HG02981 (cell line): ENCODE results near the gene THRB.
"Not testable (repeated sequence)": the region's sequence is repeated elsewhere in the genome, so short reads cannot be mapped to it uniquely, and the experiment has no call there.

Source experiments
- ATAC-seq: cut with Tn5 transposase; IDR thresholded peaks from one replicate; pipeline ENCODE4 v1.9.1; 2021; ENCODE audit warnings: mild to moderate bottlenecking, moderate library complexity; ENCODE audit not compliant: unreplicated experiment

The THRB gene

DNA sequence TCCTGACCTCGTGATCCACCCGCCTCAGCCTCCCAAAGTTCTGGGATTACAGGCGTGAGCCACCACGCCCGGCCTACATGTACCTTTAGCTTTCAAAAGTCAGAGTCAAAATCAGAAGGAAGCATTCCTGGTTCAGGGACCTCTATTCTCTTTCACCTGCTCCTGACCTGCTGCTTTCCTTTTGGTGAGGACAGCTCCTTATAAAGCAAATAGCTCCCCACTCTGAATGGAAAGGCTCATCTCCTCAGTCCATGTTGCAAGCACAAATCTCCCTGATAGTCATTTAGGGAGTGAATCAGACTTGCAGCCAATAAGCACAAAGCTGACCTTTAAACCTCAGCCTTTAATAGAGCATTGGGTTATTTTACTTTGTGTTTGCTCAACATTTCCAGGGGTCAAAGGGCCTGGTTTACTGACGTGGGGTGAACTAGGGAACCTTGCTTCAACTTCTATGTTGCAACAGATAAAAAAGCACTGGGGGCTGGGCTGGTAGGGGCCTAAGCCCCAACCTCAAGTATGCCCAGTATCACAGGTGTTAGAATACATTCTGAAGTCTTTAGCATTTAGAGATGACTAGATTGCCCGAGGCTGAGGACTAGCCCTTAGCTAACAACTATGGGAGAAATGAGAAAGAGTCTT is 43.1 kb downstream of the THRB start:
- ATAC-seq, result no peak

DNA sequence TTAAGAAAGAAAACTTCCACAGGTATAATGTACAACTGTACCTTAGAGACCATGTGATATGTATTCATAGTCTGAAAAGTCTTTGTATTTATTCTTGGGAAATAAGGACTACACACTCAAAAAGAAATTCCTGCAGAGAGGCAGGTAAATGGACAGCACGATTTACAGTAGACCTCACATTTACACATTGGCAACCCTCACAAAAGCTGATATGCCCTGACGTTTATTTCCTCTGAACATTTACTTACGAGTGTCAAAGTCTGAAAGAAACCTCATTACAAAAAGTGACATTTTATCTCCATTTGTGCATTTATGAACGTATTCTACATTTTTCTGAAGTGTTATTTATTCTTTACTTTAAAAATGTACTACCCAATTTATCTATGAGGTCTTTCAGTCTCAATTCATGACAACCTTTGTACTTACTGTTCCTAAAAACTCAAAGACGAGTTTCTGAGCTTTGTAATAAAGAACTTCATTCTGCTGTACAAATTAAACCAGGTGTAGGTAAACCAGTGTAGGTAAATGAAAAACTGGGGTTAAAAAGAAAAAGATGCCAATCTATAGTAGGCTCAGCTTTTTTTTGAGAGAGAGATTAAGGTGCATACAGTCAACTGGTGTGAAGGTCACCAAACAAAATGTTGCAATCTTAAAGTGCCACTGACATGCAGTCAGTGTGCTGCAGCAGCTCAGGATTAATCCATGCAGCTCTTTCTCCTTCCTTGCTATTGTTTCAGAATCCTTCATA is 44.3 kb downstream of the THRB start:
- no peak for ATAC-seq

DNA sequence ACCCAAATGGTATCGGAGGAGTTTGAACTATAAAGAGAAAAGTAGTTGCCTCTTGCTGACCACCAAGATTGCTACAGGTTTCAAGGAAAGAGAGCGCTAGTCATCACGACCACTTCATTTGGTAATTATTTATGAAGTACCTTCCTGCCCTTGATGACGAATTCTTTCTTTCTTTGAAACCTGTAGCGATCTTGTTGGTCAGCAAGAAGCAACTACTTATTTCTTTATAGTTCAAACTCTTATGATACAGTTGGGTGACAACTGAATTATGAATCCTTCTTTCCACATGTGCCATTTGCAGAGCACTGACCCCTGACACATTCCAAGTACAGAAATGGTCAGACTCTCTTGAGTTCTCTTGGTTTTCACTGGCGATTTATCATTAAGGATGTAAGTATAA is 46.8 kb downstream of the THRB start:
- ATAC-seq, result no peak

DNA sequence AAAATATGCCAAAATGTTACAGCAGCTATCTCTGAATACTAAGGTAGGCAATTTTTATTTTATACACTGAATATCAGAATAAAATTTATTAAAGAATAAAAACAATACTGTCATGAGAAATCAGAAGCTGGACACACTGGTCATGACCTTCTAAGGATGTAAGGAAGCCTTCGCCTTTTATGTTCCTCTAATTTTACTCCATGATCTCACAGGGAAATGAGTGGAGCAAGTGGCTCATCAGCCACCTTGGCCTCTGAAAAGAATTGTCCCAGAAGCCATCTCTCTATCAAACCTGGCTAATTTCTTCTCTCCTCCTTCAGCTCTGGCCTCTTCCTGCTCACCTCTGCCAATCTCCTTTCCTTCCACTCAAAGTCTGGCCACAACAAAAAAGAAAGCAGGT is 48.6 kb downstream of the THRB start:
- no peak for ATAC-seq

DNA sequence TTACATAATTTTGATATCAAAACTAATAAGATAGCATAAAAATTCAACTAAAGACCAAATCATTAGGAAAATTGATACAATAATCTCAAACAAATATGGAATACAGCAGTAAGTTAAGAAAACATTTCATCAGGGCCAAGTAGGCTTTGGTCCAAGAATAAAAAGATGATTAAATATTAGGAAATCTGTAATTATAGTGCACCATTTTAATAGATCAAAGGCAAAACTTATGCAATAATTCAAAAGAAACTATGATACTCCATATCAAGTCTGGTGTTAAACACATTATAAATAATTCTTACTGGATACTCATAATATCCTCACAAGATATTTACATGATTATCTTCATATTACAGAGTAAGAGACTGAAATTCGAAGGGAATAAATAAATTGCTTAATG is 51.2 kb downstream of the THRB start:
- ATAC-seq, result no peak

DNA sequence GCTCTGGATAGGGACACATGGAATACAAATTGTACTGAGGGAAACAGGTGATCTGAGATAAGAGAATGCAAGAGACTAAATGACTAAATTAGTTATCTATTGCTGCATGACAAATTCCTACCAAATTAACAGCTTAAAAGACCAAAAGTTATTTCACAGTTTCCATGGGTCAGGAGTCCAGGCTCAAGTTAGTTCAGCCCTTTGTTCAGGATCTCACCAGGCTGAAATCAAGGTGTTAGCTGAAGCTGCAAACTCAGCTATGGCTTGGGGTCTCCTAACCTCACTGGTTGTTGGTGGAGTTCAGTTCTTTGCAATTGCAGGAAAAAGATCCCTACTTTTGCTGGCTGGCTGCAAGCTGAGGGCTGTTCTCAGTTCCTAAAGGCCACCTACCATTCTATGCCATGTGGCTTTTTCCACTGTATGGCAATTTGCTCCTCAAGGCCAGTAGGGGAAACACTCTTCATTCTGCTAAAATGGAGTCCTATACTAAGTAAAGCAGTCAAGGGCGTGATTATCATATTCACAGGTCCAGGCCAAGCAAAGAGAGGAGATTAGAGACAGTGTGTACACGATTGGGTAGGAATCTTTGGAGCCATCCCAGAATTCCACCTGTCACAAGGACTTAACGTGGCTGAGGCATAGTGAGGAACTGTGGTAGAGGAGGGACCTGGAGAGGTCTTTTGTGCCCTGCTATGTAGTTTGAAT is 53.7 kb downstream of the THRB start:
- no peak for ATAC-seq

DNA sequence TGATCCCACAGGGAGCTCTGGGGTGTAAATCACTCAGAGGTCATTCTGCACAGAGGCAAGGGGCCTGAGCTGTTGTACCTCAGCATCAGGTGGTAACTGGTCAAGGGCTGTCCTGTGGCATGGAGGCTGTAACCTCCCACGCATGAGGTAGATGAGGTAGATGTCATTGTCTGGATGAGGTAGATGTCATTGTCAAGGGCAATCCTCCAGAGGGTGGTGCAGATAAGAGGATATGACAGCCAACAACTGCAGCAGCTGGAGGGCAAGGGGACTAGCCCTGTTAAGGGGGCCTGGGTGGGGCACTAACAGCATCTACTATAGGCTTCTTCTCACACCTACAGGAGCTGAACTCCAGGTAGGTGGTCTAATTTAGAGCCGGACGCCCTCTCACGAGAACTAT is 55.6 kb downstream of the THRB start:
- ATAC-seq, result no peak

DNA sequence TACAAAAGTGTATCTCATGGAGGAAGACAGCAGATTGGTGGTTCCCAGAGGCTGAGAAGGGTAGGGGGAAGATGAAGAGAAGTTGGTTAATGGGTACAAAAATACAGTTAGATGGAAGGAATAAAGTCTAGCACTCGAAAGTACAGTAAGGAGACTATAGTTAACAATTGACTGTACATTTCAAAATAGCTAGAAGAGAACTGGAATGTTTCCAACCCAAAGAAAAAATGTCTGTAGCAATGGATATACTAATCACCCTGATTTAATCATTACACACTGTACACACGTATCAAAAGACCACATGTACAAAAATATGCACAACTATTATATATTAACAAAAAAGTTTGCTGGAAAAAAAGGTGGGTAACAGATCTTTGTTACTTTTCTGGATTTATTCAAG is 57.3 kb downstream of the THRB start:
- no peak for ATAC-seq

DNA sequence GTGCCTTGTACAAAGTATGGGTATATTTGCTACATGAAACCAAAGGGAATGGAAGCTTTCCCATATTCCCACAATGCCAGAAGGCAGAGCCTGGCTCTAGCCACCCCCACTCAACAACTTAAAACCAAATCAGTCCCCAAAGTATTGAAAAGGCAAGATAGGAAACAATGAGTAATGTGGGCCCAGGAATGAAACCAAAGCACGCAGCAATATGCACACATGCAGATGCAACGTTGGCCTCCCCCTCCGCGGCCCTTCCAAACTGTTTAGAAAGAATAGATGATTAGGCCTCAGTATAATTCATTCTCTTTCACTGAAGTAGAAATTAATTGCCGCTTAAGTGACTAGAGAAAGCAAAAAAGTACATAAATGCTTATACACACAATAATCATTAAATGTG is 59.1 kb downstream of the THRB start:
- ATAC-seq, result no peak

DNA sequence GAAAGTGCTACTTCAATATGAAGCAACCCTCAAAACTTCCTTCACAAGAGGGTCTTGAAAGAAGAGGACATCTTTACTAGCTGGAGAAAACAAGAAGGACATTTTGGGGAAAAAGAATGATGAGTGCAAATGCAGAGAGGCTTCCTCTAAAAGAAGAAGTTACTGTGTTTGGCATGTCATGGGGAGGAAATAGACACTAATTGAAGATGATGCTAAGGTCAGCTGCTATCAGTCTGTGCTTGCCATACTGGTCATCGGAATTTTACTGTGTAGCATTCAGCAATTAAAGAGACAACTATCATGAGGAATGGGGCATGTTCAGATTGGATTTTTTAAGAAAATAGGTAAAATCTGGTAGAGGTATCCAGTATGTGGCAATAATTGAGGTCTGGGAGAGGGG is 60.0 kb downstream of the THRB start:
- no peak for ATAC-seq

DNA sequence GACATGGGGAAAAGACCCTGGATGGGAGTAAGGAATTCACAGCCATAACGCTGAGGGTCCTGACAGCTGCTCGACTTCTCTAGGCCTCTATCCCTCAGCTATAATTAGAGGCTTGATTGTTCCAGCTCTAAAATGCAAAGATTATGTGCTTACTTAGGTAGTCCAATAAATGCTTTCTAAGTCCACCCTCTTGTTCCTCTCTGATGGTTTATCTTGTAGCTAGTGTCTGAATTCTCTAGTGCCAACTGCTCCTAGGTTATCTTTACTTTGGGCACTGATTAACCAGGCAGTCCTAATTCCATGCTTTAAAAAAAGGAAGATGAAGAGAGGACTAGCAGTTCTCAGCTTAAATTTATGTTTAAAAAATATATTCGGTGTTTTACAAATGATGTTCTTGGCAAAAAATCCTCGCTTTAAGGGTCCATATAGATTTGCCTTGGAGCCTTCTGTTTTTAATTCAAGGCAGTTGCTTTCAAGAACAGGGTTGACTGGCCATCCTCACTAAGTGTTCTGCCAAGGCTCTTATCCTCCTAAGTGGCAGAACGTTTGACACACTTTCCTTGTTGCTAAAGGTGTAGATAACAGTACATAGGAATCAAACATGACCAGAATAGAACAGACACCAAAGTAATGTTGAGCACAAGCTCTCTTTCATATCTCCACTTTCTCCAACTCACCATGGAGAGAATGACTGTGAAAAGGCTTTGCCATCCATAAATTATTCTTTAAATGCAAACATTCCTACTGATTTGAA is 60.6 kb downstream of the THRB start:
- ATAC-seq, result no peak

DNA sequence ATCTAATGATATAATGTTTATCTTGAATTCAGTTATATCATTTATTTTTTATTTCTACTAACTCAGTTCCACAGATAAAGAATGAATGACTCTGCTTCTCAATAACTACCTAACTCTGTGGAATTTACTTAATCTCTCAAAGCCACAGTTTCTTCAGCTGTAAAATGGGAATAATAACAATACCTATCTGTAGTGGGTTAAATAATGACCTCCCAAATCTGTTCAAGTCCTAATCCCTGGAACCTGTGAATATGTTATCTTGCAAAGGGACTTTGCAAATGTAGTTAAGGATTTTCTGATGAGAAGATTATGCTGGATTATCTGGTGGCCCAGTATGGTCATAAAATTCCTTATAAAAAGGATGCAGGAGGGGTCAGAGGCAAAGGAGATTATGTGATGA is 61.7 kb downstream of the THRB start:
- ATAC-seq, result no peak

DNA sequence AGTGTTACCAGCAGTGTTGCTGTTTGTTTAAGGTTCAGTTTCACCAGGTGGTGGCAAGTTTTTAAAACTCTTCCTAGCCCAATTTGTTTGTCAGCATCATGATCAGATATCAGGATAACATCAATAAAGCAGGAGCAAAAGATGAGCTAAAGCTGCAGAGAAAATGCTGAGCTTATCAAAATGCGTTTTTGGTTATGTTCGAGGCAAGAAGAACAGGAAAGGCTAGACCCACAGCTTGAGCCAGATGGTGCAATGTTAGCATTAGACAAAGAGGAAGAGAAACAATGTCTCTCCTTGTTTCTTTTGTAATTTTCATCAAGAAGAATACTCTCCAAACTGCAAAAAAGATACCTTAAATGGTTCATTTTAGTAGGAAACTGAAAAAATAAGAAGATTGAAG is 66.2 kb downstream of the THRB start:
- ATAC-seq, result no peak

DNA sequence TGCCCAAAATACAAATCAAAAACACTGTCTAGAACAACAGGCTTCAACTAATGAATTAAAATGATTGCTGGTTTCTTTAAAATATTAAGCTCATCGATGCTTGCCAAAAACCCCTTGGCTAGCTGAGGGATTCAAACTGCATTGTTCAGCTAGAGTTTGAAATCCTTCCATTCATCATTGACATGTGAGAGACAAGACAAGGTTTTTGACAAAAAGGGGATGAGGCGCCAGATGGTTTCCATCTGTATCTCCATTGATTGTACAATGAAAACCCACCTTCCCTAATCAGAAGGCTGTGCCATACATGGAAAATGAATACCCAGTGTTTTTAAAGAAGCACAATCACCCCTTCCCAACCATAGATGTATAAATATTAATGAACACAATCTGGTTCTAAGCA is 67.8 kb downstream of the THRB start:
- ATAC-seq, result no peak

DNA sequence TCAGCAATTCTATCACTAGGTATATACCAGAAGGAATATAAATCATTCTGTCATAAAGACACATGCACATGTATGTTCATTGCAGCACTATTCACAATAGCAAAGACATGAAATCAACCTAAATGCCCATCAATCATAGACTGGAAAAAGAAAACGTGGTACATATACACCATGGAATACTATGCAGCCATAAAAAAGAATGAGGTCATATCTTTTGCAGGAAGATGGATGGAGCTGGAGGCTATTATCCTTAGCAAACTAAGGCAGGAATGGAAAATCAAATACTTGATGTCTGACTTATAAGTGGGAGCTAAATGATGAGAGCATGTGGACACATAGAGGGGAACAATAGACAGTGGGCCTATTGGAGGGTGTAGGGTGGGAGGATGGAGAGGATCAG is 73.8 kb downstream of the THRB start:
- ATAC-seq, result not testable (repeated sequence)

DNA sequence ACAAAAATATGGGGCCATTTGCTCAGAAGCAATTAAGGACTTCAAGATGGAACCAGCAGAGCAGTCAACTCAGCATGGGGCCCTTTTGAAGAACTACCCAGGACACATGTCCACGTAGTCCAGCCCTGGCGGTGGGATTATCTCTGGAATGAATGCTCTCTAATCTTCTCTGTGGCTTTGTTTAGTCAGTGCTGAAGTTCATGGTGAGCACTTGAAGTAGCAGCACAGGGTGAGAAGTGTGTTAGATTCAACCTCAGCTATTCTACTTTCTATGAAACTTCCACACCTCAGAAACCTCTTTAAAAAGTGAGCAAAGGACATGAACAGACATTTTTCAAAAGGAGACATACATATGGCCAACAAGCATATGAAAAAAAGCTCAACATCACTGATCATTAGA is 74.4 kb downstream of the THRB start:
- no peak for ATAC-seq

DNA sequence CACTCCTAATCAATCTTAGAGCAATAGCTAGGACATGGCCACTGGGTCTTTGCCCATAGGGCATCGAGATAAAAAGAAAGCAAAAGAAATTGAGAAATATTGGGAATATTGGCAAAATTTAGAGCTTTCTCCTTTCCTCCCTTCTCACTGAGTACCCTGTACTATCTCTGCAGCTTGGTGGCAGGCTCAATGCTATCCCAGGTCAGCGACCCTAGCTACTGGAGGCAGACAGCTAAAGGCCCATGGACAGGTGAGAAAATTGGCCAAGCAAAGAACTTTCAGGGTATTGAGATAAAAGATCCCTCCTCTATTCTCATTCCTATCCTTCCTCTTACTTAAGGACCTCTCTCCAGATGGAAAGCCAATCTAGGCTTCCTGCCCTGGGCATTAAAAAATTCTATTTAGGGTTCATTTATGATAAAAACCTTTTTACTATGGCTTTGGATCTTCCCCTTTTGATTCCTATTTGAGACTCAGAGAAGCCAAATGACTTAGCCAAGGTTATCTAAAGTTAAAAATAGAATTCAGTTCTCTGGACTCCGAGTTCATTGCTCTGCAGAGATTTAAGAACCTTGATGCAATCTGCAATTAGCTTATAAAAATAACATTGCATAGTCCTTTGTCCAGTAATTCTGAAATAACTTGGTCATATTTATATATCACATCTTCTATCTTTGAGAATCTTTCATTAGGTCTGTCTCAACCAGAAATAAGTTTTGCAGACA is 75.4 kb downstream of the THRB start:
- ATAC-seq, result no peak

DNA sequence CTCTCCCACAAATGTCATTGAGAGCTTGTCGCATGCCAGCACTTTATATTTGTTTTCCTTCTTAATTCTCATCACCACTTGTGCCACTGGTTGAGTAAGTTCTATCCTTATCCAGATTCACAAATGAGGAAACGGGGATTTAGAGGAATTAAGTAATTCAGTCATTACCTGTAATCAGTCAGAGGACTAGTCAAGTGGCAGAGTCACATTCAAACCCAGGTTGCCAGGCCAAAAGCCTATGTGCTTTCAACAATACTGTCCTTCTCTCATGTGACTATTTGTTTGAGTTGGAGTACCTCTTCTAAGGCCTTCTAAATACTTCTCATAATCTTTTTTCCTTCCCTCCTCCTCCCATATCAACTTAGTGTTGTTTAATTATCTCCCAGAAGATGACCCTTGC is 76.9 kb downstream of the THRB start:
- ATAC-seq, result no peak

DNA sequence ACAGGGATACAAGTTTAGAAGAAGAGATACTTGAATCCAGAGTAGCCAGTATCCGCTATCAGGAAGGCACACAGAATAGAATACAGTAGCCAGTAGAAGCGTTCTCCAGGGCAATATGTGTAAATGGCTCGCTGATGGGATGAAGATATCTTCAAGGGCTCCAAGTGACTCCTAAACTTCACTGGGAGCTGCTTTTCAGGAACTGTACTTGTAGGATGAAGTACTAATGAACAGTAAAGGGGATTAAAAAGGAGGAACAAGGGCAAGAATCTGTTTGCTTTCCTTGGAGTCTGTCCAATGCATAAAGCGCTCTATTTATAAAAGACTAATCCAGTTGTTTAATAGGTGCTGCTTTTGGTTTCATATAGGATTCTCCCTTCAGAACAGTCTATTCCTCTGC is 78.4 kb downstream of the THRB start:
- ATAC-seq, result no peak

DNA sequence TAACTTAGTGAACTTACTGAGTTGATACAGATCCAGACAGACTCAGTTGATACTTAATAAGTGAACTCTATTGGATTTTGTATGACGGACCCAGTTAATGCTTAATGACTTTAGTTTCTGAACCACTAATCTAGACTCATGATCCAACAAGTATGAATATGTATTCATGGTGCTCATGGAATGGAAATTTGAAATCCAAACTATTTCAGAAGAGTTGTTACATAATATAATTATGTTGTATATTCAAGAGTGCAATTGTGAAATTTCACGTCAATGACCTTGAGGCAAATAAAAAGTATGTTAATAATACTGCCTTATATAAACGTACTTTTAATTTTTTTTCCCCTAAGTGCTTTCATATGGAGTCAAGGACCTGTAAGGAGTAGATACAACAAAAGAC is 78.8 kb downstream of the THRB start:
- no peak for ATAC-seq

DNA sequence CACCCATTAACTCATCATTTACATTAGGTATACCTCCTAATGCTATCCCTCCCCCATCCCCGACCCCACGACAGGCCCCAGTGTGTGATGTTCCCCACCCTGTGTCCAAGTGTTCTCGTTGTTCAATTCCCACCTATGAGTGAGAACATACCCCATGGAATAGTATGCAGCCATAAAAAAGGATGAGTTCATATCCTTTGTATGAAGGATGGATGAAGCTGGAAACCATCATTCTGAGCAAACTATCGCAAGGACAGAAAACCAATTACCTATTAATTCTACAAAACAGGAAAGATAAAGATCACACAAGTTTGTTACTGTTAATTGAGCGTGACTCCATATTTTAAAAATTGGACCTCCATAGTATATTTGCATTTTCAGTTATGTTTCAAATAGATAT is 81.0 kb downstream of the THRB start:
- ATAC-seq, result not testable (repeated sequence)
